Vagina (tissue), 2 donors: ENCODE data around the gene FAM53B. TPM values are rescaled to one million over a fixed set of nuclear protein-coding genes. Genes with fewer than 3 reads are reported as not detected.

Experiments used
- DNase-seq, 2 donors: peaks; one replicate each; pipeline ENCODE4 v3.0.0-alpha.2; 2017; ENCODE audit errors: extremely low spot score in 2 of 2
- H3K27ac ChIP-seq: fragments of 200-600 bp; sonication (generic); one replicate; pipeline ENCODE4 v1.5.1; 2019
- H3K27me3 ChIP-seq: fragments of 200-600 bp; sonication (generic); one replicate; pipeline ENCODE4 v1.5.1; 2019
- H3K36me3 ChIP-seq, 2 donors: fragments of 200-600 bp; sonication (generic); one replicate each; pipeline ENCODE4 v1.5.1; 2017 to 2019
- H3K4me1 ChIP-seq: fragments of 200-600 bp; sonication (generic); one replicate; pipeline ENCODE4 v1.5.1; 2019
- H3K4me3 ChIP-seq, 2 donors: fragments of 200-600 bp; sonication (generic); 1 replicate in 1 of 2; 2 replicates in 1 of 2; pipeline ENCODE4 v1.5.1; 2016 to 2019
- H3K9me3 ChIP-seq: fragments of 200-600 bp; sonication (generic); one replicate; pipeline ENCODE4 v1.5.1; 2019
- POLR2A ChIP-seq, 2 donors: fragments of 450-650 bp; IDR thresholded peaks; one replicate each; pipeline ENCODE4 v1.6.1; 2017; ENCODE audit warnings: antibody characterized with exemption in 2 of 2, mild to moderate bottlenecking in 2 of 2, moderate library complexity in 2 of 2
- POLR2AphosphoS5 ChIP-seq, 2 donors: sonication (generic); formaldehyde crosslinking; IDR thresholded peaks; one replicate each; pipeline ENCODE4 v1.9.0; 2017; ENCODE audit warnings: antibody characterized with exemption in 2 of 2, mild to moderate bottlenecking in 2 of 2, low read depth in 1 of 2; ENCODE audit not compliant: insufficient read depth in 1 of 2
- intact Hi-C: fragments of 100-400 bp; cut with DNase I; formaldehyde crosslinking; loops from one replicate; pipeline ENCODE4 v1.15.1; 2023
- total RNA-seq: library from RNA; depleted of rRNA; stranded (reverse); fragments of >200 nt; gene quantifications from one replicate; pipeline ENCODE4 v1.2.3, GENCODE V29; 2016
- TF ChIP-seq, protein P1 (sequence below), 3 experiments: fragments of 450-650 bp in 2 of 3; fragments of 200-600 bp in 1 of 3; sonication (generic) in 1 of 3; IDR thresholded peaks; one replicate each; pipeline ENCODE4 v1.5.1; 2017 to 2019; ENCODE audit warnings: antibody characterized with exemption in 3 of 3, mild to moderate bottlenecking in 2 of 3, moderate library complexity in 2 of 3

Gene FAM53B
- total RNA-seq, 1 donor from 2014 or later: 35.1 TPM

DNA sequence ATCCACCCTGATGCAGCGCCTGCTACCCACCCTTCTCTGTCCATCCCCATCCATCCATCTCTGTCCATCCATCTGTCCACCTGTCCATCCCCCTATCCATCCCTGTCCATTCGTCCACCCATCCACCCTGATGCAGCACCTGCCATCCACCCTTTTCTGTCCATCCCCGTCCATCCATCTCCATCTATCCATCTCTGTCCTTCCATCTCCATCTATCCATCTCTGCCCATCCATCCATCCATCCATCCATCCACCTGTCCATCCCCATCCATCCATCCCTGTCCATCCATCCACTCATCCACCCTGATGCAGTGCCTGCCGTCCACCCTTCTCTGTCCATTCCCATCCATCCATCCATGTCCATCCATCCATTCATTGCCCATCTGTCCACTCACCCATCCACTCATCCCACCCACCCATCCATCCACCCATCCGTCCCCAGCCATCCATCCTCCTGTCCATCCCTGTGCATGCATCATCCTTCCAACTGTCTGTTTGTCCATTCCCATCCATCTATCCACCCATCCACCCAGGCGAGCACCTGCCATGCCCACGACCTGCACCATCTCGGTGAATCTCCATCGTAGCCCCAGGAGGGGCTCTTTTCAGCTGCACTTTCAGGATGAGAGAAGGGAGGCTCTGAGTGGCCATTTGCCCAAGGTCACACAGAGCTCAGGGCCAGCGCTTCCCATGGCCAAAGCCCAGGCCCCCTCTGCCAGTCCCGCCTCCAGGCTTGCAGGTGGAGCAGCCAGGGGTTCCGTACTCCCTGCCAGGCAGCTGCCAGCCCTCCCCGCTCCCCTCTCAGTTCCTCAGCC lies 145.2 kb downstream of the FAM53B start:
- H3K4me3 ChIP-seq: no peak overlapping the region
- intact Hi-C loops: no loop called here
- H3K27me3 ChIP-seq: no peaks in the 10 kb centered on the region
- no peak for TF ChIP-seq POLR2A (IDR thresholded peaks at IDR 0.05)
- TF ChIP-seq POLR2AphosphoS5 (IDR thresholded peaks at IDR 0.05; ENCODE audit: insufficient read depth in 1 of 2, low read depth in 1 of 2): no peak
- TF ChIP-seq, protein P1, sequence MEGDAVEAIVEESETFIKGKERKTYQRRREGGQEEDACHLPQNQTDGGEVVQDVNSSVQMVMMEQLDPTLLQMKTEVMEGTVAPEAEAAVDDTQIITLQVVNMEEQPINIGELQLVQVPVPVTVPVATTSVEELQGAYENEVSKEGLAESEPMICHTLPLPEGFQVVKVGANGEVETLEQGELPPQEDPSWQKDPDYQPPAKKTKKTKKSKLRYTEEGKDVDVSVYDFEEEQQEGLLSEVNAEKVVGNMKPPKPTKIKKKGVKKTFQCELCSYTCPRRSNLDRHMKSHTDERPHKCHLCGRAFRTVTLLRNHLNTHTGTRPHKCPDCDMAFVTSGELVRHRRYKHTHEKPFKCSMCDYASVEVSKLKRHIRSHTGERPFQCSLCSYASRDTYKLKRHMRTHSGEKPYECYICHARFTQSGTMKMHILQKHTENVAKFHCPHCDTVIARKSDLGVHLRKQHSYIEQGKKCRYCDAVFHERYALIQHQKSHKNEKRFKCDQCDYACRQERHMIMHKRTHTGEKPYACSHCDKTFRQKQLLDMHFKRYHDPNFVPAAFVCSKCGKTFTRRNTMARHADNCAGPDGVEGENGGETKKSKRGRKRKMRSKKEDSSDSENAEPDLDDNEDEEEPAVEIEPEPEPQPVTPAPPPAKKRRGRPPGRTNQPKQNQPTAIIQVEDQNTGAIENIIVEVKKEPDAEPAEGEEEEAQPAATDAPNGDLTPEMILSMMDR (IDR thresholded peaks at IDR 0.05): no peak
- H3K9me3 ChIP-seq: no peaks in the 10 kb centered on the region
- no peak overlapping the region for H3K27ac ChIP-seq
- no peaks in the 10 kb centered on the region for H3K36me3 ChIP-seq
- H3K4me1 ChIP-seq: peaks cover 9% of the 10 kb centered on the region
- DNase-seq: no peak

DNA sequence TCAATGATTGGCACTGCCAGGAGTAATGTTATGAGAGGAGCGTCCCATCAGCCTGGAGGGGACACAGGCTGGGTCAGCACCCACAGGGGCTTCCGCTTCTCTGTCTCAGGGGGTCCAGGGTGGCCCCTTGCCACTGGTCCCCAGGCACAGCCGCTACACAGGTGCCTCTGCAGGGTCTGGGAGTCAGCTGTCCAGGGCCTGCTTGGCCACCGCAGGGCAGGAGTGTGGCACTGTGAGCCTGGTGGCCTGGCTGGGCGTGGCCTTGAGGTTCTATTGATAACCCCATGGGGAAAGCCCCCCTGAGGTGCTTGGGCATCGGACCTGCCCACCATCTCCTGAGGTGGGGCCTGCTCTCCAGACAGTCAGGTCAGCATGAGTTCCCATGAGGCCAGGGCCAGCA lies 146.0 kb downstream of the FAM53B start:
- Histone ChIP-seq H3K27ac (no peak overlapping the region), H3K36me3 (no peaks in the 10 kb centered on the region), H3K9me3 (no peaks in the 10 kb centered on the region), H3K4me3 (no peak overlapping the region), H3K27me3 (no peaks in the 10 kb centered on the region), H3K4me1 (peaks cover 9% of the 10 kb centered on the region)
- DNase-seq: no peak
- no peak for TF ChIP-seq POLR2AphosphoS5 (IDR thresholded peaks at IDR 0.05; ENCODE audit: insufficient read depth in 1 of 2, low read depth in 1 of 2)
- TF ChIP-seq, protein P1 (IDR thresholded peaks at IDR 0.05): no peak
- TF ChIP-seq POLR2A (IDR thresholded peaks at IDR 0.05): no peak
- intact Hi-C loops: no loop called here

DNA sequence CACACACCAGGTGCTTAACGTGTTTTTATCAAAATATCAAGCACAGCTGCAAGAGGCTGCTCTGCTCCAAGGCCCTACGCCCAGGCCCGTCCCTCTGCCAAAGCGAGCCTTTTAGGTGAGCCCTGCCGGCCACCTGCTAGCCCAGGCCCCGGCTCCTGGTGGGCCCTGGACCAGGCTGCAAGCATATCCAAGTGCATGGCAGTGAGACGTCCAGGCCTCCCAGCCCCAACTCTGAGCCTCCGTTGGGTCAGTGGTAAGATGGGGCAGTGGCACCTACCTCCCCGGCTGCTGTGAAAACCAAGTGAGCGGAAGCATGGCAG lies 146.4 kb downstream of the FAM53B start:
- intact Hi-C loops: no loop called here

DNA sequence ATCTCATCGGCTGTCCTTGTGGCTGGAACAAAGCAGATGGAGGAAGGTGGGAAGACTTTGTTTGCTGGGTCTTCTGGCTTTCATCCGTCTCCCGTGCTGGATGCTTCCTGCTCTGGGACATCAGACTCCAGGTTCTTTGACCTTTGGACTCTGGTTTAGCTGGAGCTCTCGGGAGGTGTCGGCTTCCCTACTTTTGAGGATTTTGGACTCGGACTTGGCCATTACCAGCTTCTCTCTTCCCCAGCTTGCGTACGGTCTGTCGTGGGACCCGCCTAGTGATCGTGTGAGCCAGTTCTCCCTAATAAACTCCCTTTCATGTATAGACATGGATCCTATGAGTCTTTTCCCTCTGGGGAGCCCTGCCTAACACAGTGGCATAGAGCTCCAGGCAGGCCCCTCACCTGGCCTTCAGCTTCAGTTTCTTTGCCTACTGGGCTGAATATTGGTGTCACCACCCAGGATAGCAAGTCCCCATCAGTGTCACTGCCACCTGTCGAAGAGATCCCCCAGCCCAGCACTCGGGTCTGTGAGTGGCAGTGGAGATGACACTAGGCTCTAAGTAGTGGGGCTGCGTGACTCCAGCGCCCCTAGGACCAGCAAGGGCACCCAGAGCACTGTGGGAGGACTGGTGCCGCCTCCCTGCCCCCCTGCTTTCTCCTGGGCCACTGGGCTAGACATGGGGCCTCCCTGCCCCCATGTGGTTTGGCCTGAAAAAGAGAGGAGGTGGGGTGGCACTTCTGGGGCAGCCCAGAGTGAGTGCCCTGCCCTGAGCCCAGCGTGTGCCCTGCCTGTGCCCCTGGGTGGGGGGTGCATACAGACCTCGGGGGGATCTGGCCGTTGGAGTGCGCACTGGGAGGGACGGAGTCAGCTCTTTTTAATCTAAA lies 147.0 kb downstream of the FAM53B start:
- no peak for DNase-seq
- TF ChIP-seq POLR2AphosphoS5 (IDR thresholded peaks at IDR 0.05; ENCODE audit: insufficient read depth in 1 of 2, low read depth in 1 of 2): no peak
- TF ChIP-seq, protein P1 (IDR thresholded peaks at IDR 0.05): no peak
- TF ChIP-seq POLR2A (IDR thresholded peaks at IDR 0.05): no peak
- peaks cover 9% of the 10 kb centered on the region for H3K4me1 ChIP-seq
- no peaks in the 10 kb centered on the region for H3K9me3 ChIP-seq
- intact Hi-C loops: no loop called here
- no peak overlapping the region for H3K27ac ChIP-seq
- no peaks in the 10 kb centered on the region for H3K36me3 ChIP-seq
- H3K27me3 ChIP-seq: no peaks in the 10 kb centered on the region
- H3K4me3 ChIP-seq: no peak overlapping the region

More for the DNA sequence above, 146.4 kb downstream of the FAM53B start:
- Histone ChIP-seq H3K36me3 (no peaks in the 10 kb centered on the region), H3K27me3 (no peaks in the 10 kb centered on the region), H3K9me3 (no peaks in the 10 kb centered on the region), H3K4me3 (no peak overlapping the region), H3K4me1 (peaks cover 9% of the 10 kb centered on the region), H3K27ac (no peak overlapping the region)
- TF ChIP-seq, protein P1 (IDR thresholded peaks at IDR 0.05): no peak
- TF ChIP-seq POLR2A (IDR thresholded peaks at IDR 0.05) (no peak), POLR2AphosphoS5 (IDR thresholded peaks at IDR 0.05; ENCODE audit: insufficient read depth in 1 of 2, low read depth in 1 of 2) (no peak)
- no peak for DNase-seq
